ENCODE data around the gene ZNF385C. TPM values are rescaled to one million over a fixed set of nuclear protein-coding genes. Genes with fewer than 3 reads are reported as not detected.

ZNF385C gene
- total and polyA plus RNA-seq, 2 of the 13 experiments (the other 11 are each of a cell fraction or from before 2014, with no cell fraction given), result 2.3 to 6.1 TPM

DNA sequence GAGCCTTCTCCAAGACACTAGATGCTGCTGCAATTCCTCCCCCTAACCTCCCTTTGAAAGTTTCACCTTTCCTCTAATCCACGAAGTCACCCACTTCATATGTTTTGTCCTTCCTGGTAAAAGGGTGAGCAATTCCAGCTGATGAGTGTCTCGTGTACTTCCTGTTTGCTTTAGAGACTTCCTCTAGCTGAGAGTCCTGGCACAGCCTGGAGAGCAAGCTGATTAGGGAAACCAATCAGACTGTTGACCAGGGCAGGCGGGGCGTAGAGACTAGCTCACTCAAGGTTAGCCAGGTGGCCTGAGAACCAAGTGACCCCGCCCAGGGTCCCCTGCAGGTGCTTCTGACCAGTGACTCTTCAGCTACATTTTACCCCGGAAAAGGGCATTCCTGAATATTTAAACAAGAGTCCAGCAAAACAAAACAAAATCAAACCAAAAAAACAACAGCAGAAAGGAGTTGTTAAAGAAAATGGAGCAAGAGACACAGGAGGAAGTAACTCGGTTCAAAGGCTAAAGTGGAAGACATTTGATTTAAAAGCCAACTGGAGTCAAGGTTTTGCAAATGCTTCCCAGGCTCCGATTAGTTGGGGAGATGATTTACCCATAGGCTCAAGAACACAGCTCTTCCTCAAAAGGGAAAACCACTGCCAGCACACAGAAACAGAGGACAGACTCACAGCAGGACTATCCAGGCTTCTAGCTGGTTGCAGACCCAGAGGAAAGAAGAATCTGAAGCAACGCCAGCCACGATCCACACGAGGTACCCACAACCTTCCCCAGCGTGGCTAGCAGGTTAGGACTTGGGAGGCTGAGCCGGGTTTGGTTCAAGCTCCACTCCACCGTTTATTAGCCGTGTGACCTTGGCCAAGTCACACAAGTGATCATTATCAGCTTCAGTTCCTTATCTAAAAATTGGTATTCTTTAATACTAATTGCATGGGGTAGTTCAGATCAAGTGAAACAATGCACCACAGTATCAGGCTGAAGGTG, 37.7 kb upstream of the ZNF385C start (continued):
- TF ChIP-seq ATF7-NPFF (CRISPR knock-in tag; IDR thresholded peaks at IDR 0.05; ENCODE audit: low read depth), result 0 out of 2 replicates have a peak, but pooled peaks have one; percentile 27
- no peak for TF ChIP-seq HOXA9 (CRISPR knock-in tag; IDR thresholded peaks at IDR 0.05; ENCODE audit: borderline replicate concordance)
- TF ChIP-seq, protein P1, sequence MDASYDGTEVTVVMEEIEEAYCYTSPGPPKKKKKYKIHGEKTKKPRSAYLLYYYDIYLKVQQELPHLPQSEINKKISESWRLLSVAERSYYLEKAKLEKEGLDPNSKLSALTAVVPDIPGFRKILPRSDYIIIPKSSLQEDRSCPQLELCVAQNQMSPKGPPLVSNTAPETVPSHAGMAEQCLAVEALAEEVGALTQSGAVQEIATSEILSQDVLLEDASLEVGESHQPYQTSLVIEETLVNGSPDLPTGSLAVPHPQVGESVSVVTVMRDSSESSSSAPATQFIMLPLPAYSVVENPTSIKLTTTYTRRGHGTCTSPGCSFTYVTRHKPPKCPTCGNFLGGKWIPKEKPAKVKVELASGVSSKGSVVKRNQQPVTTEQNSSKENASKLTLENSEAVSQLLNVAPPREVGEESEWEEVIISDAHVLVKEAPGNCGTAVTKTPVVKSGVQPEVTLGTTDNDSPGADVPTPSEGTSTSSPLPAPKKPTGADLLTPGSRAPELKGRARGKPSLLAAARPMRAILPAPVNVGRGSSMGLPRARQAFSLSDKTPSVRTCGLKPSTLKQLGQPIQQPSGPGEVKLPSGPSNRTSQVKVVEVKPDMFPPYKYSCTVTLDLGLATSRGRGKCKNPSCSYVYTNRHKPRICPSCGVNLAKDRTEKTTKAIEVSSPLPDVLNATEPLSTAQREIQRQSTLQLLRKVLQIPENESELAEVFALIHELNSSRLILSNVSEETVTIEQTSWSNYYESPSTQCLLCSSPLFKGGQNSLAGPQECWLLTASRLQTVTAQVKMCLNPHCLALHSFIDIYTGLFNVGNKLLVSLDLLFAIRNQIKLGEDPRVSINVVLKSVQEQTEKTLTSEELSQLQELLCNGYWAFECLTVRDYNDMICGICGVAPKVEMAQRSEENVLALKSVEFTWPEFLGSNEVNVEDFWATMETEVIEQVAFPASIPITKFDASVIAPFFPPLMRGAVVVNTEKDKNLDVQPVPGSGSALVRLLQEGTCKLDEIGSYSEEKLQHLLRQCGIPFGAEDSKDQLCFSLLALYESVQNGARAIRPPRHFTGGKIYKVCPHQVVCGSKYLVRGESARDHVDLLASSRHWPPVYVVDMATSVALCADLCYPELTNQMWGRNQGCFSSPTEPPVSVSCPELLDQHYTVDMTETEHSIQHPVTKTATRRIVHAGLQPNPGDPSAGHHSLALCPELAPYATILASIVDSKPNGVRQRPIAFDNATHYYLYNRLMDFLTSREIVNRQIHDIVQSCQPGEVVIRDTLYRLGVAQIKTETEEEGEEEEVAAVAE (CRISPR knock-in tag; IDR thresholded peaks at IDR 0.05; ENCODE audit: borderline replicate concordance), result no peak
- TF ChIP-seq, protein P2, sequence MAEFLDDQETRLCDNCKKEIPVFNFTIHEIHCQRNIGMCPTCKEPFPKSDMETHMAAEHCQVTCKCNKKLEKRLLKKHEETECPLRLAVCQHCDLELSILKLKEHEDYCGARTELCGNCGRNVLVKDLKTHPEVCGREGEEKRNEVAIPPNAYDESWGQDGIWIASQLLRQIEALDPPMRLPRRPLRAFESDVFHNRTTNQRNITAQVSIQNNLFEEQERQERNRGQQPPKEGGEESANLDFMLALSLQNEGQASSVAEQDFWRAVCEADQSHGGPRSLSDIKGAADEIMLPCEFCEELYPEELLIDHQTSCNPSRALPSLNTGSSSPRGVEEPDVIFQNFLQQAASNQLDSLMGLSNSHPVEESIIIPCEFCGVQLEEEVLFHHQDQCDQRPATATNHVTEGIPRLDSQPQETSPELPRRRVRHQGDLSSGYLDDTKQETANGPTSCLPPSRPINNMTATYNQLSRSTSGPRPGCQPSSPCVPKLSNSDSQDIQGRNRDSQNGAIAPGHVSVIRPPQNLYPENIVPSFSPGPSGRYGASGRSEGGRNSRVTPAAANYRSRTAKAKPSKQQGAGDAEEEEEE (CRISPR knock-in tag; IDR thresholded peaks at IDR 0.05; ENCODE audit: borderline replicate concordance), result 0 out of 2 replicates have a peak, but pooled peaks have one; percentile 85
- no peak for TF ChIP-seq KDM5A (IDR thresholded peaks at IDR 0.05; ENCODE audit: borderline replicate concordance, low read length)
- no peak for TF ChIP-seq ATAD3A (CRISPR knock-in tag; IDR thresholded peaks at IDR 0.05)
- TF ChIP-seq, protein P3, sequence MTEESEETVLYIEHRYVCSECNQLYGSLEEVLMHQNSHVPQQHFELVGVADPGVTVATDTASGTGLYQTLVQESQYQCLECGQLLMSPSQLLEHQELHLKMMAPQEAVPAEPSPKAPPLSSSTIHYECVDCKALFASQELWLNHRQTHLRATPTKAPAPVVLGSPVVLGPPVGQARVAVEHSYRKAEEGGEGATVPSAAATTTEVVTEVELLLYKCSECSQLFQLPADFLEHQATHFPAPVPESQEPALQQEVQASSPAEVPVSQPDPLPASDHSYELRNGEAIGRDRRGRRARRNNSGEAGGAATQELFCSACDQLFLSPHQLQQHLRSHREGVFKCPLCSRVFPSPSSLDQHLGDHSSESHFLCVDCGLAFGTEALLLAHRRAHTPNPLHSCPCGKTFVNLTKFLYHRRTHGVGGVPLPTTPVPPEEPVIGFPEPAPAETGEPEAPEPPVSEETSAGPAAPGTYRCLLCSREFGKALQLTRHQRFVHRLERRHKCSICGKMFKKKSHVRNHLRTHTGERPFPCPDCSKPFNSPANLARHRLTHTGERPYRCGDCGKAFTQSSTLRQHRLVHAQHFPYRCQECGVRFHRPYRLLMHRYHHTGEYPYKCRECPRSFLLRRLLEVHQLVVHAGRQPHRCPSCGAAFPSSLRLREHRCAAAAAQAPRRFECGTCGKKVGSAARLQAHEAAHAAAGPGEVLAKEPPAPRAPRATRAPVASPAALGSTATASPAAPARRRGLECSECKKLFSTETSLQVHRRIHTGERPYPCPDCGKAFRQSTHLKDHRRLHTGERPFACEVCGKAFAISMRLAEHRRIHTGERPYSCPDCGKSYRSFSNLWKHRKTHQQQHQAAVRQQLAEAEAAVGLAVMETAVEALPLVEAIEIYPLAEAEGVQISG (CRISPR knock-in tag; IDR thresholded peaks at IDR 0.05), result peak; percentile 60
- TF ChIP-seq, protein P4, sequence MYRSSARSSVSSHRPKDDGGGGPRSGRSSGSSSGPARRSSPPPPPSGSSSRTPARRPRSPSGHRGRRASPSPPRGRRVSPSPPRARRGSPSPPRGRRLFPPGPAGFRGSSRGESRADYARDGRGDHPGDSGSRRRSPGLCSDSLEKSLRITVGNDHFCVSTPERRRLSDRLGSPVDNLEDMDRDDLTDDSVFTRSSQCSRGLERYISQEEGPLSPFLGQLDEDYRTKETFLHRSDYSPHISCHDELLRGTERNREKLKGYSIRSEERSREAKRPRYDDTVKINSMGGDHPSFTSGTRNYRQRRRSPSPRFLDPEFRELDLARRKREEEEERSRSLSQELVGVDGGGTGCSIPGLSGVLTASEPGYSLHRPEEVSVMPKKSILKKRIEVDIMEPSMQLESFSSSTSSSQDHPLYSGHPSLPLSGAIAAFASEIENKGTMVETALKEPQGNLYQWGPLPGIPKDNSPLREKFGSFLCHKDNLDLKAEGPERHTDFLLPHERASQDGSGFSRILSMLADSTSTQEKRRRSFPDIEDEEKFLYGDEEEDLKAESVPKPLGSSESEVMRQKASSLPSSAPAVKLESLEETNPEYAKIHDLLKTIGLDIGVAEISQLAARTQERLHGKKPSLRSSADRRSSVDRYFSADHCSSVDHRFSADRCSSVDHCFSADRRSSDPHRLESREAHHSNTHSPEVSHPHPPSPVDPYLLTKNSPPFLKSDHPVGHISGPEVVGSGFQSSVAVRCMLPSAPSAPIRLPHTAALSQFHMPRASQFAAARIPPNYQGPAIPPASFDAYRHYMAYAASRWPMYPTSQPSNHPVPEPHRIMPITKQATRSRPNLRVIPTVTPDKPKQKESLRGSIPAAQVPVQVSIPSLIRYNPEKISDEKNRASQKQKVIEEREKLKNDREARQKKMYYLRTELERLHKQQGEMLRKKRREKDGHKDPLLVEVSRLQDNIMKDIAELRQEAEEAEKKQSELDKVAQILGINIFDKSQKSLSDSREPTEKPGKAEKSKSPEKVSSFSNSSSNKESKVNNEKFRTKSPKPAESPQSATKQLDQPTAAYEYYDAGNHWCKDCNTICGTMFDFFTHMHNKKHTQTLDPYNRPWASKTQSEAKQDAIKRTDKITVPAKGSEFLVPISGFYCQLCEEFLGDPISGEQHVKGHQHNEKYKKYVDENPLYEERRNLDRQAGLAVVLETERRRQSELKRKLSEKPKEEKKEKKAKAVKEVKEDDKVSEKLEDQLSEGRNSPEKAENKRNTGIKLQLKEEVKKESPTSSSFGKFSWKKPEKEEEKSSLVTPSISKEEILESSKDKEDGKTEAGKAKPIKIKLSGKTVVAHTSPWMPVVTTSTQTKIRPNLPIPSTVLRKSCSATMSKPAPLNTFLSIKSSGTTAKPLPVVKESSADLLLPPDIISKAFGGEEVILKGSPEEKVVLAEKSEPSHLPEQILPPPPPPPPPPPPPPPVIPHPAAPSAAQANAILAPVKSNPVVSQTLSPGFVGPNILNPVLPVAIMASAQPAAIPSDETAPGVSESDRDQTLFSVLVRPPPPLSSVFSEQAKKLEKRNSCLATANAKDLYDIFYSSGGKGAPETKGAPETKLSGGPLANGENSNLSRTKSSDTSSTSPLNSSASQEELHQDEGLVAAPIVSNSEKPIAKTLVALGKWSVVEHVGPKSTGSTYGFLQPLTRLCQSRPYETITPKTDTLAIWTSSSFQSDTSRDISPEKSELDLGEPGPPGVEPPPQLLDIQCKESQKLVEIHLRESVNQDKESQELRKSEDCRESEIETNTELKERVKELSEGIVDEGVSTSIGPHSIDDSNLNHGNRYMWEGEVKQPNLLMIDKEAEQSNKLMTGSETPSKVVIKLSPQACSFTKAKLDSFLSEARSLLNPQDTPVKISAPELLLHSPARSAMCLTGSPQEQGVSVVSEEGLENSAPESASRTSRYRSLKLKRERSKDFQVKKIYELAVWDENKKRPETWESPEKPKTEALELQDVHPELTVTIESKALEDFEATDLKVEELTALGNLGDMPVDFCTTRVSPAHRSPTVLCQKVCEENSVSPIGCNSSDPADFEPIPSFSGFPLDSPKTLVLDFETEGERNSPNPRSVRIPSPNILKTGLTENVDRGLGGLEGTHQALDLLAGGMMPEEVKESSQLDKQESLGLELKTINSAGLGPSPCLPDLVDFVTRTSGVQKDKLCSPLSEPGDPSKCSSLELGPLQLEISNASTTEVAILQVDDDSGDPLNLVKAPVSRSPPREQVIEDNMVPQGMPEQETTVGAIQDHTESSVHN (CRISPR knock-in tag; IDR thresholded peaks at IDR 0.05), result peak; percentile 40; the same call in 1 of the 2 replicates
